TTC549 (cell line): ENCODE data around the gene GNG11.

ENCODE experiments used
- FAIRE-seq: peaks from 2 replicates; lab custom pipeline; 2012; peaks lifted over from hg19 to GRCh38; lab: Jason Lieb, UNC

Gene GNG11

DNA sequence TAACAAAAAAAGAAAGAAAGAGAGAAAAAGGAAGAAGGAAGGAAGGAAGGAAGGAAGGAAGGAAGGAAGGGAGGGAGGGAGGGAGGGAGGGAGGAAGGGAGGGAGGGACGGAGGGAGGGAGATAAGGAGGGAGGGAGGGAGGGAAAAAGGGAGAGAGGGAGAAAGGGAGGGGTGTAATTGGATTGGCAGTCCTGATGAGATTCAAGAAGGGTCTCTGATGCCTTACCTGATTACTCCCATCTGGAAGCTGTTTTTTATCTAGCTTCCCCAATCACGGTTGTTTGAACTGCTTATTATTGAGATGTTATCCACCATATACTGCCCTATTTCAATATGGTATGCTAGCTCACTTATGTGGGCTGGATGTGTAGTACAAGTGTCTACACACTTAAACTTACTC is 27.3 kb downstream of the GNG11 start:
- no peak for FAIRE-seq

DNA sequence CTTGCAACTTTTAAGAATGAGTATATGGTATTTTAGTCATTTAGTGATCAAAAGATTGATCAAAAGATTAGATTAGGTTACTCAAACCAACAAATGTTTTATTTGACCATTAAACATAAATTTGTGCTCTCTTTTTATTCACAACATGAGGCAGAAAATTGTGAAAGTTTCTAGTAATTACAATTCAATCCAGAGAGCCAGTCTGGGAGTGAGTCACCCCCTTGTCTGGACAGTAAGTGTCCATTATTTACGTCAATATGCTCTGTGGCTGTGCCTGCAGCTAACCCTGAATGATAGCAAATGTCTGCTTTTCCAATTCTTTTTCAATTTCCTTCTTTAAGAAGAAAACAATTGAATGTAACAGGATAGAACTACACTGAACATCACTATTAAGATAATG is 27.9 kb downstream of the GNG11 start:
- FAIRE-seq, result no peak

DNA sequence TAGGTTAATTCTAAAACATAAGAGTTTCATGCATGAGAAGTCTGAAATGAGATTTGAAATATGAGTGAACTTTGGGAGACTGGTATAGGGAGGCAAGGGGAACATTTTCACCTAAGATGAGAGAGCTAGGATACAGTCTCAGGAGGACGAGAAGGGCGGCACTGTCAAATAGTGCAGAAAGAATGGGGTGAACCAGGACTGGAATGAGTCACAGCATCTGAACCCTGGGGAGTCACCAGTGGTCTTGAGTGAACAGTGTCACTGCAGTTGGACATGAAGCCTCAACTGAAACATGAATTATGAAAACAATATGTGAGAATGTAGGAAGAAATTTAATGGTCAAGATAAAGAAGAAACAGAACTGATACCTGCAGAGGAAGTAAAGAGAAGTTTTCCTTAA is 33.8 kb downstream of the GNG11 start:
- no peak for FAIRE-seq

DNA sequence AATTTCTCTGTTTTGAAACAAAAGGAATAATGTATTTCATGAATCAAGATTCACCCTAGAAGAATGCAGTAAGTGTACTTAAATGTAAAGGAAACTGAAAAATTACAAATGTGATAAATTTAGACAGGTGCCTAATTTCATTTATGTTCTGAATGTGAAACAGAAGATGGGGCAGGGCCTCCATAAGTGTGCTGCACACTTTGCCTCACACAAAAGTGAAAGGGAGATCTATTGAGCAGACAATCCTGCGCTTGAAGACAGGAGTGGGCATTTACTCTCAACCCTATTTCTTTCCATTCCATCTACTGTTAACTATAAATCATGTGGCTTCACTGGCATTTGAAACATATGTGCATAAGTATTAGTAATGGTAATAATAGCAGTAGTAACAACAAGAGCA is 36.2 kb downstream of the GNG11 start:
- FAIRE-seq, result no peak

DNA sequence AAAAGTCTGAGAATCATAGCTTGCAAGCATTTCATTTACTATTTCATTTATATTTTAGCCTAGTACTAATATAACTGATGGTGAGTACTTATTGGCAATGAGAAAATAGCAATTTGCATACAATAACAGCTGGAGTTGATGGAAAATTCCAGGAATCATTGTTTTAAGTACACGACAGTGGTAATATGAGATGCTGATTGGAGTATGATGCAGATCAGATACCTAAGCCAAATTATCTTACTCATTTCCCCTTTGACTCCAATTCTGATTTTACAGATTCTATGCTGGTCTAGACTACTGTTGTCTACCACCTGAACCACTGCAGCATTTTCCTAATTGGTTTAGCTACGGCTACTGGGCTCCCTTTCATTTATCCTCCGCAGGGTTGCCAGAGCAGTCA is 36.7 kb downstream of the GNG11 start:
- no peak for FAIRE-seq

DNA sequence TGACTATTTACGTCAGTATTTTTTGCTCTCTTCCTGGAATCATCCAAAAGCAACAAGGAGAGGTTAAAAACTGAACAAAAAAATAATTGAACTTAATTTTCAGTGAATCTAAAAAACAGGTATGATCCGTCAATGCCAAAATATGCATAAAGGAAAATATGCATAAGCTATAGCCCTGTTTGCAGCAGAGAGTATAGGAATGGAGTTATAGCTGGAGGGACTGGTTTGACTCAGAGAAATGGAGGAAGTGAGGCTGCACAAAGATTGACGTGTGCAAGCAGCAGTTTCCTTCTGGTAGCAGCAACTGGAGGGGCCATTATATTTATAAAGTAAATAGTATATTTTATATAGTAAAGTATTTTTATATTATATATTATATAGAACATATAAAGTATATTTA is 37.1 kb downstream of the GNG11 start:
- FAIRE-seq, result no peak

DNA sequence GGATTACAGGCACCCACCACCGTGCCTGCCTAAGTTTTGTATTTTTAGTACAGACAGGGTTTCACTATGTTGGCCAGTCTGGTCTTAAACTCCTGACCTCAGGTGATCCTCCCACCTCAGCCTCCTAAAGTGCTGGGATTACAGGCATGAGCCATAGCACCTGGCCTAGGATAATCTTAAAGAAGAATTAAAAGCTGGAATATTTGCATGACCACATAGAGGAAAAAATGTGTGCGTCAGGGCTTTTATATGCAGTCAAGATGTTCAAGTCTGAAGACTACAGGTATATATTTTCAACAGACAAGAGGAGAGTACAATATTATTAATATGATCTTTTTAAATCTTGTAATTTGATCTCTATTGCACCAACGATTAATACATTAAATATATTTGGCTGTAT is 39.5 kb downstream of the GNG11 start:
- FAIRE-seq, result no peak

DNA sequence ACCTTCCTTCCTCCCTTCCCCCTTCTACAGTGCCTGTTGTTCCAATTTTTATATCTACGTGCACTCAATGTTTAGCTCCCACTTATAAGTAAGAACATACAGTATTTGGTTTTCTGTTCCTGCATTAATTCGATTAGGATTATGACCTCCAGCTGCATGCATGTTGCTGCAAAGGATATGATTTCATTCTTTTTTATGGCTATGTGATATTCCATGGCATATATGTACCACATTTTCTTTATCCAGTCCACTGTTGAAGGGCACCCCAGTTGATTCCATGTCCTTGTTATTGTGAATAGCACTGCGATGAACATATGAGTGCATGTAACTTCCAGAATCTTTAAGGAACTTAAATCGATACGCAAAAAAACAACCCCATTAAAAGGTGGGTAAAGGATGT is 42.7 kb downstream of the GNG11 start:
- FAIRE-seq, result no peak

DNA sequence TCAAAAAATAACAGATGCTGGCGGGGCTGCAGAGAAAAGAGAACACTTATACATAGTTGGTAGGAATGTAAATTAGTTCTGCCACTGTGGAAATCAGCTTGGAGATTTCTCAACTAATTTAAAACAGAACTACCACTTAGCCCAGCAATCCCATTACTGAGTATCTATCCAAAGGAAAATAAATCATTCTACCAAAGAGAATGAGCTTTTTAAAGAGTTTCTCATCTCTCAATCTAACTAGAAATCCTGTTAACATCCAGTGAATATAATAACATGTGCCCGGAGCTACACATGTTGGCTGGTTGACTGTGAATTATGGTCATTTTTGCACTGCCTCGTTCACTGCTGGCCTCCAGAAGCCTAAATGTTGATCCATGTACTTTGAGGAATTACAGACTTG is 43.3 kb downstream of the GNG11 start:
- FAIRE-seq, result no peak

DNA sequence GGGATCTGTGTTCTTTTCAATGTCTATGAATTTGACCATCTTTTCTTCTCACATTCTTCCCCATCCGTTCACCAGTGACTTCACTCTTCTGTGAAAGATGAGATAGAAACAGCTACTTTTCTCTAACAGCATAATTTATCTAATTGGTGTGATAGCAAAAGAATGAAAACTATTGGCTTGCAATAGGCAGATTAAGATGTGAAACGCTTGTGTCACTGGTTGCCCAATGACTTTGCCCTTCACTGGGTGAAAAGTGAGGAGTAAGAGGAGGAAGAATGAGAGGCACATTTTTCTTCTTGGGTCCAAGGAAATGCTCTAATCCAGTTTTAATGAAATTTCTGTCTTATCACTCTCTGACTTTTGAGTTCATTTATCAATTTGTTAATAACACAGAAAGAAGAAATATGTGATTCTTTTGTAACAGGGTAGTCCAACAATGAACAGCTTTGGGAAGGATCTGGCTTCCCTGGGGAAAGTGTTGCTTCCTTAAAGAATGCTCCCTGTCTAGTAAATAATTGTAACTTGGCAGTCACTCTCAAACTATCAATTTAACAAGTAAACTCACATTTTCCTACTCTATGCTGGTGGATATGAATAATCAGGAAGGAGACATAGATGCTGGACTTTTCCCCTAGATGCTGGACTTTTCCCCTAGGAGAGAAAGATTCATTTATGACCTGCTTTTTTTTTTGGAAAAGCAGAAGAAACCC is 47.5 kb downstream of the GNG11 start:
- FAIRE-seq, result no peak

DNA sequence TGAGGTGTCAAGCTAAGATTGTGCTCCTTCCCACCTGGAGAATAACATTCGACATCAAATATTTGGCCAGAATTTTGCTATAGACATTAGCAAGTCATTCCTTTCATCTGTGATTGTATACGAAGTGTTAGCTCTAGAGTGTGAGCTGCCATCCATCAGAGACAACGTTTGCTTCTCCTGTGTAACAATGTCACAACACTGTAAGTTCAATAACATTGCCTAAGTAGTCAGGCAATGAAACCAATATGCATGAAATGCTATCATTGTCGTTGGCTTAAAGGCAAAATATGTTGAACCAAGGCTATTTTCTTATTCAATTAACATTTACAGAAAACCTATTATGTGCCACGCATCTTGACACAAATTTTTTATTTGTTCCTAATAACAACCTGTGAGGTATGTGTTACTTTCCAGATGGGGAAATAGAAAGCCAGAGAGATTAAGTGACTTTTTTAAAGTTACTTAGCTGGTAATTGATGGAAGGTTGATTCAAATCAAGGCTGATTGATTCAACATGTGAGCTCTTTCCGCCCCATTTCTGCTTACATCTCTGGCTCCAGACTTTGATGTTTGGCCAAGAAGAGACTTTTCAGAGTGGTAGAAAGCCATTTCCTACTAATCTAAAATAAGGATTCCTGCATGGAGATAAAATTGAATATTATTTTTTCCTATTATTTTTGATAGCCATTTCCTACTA is 50.6 kb downstream of the GNG11 start:
- FAIRE-seq, result no peak

DNA sequence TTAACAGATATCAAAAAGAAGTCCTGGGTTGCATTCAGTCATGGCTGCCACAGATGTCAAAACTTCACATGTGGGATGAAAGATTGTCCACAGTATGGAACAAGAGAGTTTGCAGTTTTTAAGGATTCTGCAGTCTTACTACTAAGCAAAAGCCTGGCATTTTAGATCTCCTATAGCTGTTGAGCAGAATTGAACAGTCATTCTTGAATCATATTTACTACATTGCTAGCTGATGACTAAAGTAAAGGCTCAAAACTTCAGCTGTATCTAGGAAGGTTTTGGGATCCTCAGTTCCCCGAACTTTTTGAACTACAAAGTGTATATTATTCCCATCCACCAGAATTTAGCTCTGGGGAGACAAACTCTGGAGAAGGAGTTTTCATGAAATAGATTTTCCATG is 51.6 kb downstream of the GNG11 start:
- FAIRE-seq, result no peak

DNA sequence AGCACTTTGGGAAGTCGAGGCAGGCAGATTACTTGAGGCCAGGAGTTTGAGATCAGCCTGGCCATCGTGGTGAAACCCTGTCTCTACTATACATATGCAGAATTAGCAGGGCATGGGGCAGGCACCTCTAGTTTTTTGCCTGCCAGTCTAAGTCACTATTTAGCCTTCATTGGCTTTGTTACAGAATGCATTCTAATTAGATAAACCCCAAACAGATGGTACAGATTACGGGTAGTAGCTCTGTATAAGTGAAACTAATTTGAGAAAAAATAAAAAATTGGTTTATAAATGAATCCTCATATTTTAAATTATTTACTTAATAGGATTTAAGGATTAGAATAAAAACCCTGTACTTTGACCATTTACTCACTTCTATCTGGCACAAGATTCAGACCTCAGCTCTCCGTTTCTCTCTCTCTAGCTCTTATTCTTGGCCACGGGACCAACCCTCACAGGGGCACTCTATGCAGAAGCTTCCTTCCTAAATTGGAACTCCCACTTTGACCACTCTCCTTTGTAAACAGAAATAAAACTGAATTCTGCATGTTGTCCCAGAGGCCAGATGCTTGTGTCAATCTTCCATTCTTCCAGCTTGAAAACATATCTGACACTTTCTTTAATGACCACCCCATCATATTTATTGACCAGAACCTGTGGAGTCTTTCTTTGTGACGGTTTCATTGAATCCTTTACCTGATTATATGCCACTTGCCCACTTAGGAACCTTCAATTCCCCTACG is 55.8 kb downstream of the GNG11 start:
- no peak for FAIRE-seq
